HCT116 (cell line): ENCODE measurements around the gene CDHR5.

ENCODE experiments used
- CTCF ChIP-seq, 3 experiments: fragments of 200-600 bp in 1 of 3; sonication (generic) in 1 of 3; IDR thresholded peaks in 2 of 3; conservative IDR thresholded peaks in 1 of 3; 2 replicates each; pipeline ENCODE4 v1.5.1; 2012 to 2017; ENCODE audit warnings: low read depth in 2 of 3, low read length in 2 of 3, antibody characterized with exemption in 1 of 3, borderline replicate concordance in 1 of 3, control low read depth in 1 of 3, mild to moderate bottlenecking in 1 of 3, mixed read lengths in 1 of 3, mixed run types in 1 of 3, moderate library complexity in 1 of 3; ENCODE audit not compliant: insufficient read depth in 1 of 3
- EGR1 ChIP-seq: IDR thresholded peaks from 2 replicates; pipeline ENCODE4 v1.6.1; 2012; ENCODE audit warnings: low read depth
- ELF1 ChIP-seq: IDR thresholded peaks from 2 replicates; pipeline ENCODE4 v1.6.1; 2012; ENCODE audit warnings: low read depth, borderline replicate concordance
- EZH2 ChIP-seq: fragments of 200-600 bp; sonication (generic); IDR thresholded peaks from 2 replicates; pipeline ENCODE4 v1.6.1; 2017; ENCODE audit warnings: antibody characterized with exemption, mixed run types
- EZH2phosphoT487 ChIP-seq: fragments of 200-600 bp; IDR thresholded peaks from 2 replicates; pipeline ENCODE4 v1.6.1; 2018; ENCODE audit warnings: antibody characterized with exemption, borderline replicate concordance
- JUND ChIP-seq: IDR thresholded peaks from 2 replicates; pipeline ENCODE4 v1.6.1; 2012
- POLR2A ChIP-seq: IDR thresholded peaks from 2 replicates; pipeline ENCODE4 v1.7.0; 2011; ENCODE audit warnings: borderline replicate concordance; ENCODE audit not compliant: insufficient read depth, insufficient read length; ENCODE audit errors: extremely low read depth
- POLR2AphosphoS5 ChIP-seq: IDR thresholded peaks from 2 replicates; pipeline ENCODE4 v1.6.1; 2011; ENCODE audit warnings: mild to moderate bottlenecking, low read depth, low read length, moderate library complexity
- SP1 ChIP-seq: IDR thresholded peaks from 2 replicates; pipeline ENCODE4 v1.6.1; 2012; ENCODE audit warnings: low read depth
- YY1 ChIP-seq: IDR thresholded peaks from 2 replicates; pipeline ENCODE4 v1.6.1; 2011; ENCODE audit warnings: low read length, low read depth, moderate library complexity, mild to moderate bottlenecking; ENCODE audit not compliant: insufficient replicate concordance; ENCODE audit errors: extremely low read depth
- ZFX ChIP-seq: fragments of 450-650 bp; IDR thresholded peaks from 2 replicates; pipeline ENCODE4 v1.6.1; 2017
- ZNF274 ChIP-seq: fragments of 200-500 bp; sonication (Bioruptor generic); IDR thresholded peaks from 2 replicates; pipeline ENCODE4 v1.6.1; 2014; ENCODE audit warnings: mild to moderate bottlenecking, low read depth, low read length, inconsistent platforms
- TF ChIP-seq, protein P1 (sequence below): IDR thresholded peaks from 2 replicates; pipeline ENCODE4 v1.6.1; 2012
- TF ChIP-seq, protein P2 (sequence below): IDR thresholded peaks from 2 replicates; pipeline ENCODE4 v1.6.1; 2012; ENCODE audit warnings: low read depth

DNA sequence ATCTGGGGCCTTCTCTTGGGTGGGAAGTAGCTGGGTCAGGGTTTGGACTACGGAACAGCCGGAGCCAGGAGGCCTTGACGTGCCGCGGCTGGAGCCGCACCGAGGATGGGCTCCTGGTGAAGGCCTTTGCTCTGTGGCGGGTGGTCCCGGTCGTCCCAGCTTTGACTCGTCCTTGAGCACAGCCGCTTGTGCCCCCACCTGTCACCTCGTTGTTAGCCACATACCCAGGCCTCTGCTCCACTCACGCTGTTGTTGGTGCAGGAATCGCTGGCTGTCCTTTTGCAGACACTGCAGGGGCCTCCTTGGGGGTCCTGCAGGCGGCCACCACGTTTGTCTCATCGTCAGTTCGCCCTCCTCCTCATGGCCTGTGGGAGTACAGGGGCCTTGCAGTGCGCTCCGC is 31.4 kb downstream of the CDHR5 start:
- TF ChIP-seq JUND, result no peak
- TF ChIP-seq CTCF (IDR thresholded peaks at IDR 0.05 in 2 of 3, conservative IDR thresholded peaks at IDR 0.05 in 1 of 3; ENCODE audit: borderline replicate concordance in 1 of 3, insufficient read depth in 1 of 3, low read depth in 2 of 3, low read length in 2 of 3), result no peak
- TF ChIP-seq, protein P1, sequence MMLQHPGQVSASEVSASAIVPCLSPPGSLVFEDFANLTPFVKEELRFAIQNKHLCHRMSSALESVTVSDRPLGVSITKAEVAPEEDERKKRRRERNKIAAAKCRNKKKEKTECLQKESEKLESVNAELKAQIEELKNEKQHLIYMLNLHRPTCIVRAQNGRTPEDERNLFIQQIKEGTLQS, result no peak
- no peak for TF ChIP-seq POLR2A
- TF ChIP-seq ZNF274, result no peak
- no peak for TF ChIP-seq EZH2
- TF ChIP-seq ZFX, result no peak
- TF ChIP-seq, protein P2, sequence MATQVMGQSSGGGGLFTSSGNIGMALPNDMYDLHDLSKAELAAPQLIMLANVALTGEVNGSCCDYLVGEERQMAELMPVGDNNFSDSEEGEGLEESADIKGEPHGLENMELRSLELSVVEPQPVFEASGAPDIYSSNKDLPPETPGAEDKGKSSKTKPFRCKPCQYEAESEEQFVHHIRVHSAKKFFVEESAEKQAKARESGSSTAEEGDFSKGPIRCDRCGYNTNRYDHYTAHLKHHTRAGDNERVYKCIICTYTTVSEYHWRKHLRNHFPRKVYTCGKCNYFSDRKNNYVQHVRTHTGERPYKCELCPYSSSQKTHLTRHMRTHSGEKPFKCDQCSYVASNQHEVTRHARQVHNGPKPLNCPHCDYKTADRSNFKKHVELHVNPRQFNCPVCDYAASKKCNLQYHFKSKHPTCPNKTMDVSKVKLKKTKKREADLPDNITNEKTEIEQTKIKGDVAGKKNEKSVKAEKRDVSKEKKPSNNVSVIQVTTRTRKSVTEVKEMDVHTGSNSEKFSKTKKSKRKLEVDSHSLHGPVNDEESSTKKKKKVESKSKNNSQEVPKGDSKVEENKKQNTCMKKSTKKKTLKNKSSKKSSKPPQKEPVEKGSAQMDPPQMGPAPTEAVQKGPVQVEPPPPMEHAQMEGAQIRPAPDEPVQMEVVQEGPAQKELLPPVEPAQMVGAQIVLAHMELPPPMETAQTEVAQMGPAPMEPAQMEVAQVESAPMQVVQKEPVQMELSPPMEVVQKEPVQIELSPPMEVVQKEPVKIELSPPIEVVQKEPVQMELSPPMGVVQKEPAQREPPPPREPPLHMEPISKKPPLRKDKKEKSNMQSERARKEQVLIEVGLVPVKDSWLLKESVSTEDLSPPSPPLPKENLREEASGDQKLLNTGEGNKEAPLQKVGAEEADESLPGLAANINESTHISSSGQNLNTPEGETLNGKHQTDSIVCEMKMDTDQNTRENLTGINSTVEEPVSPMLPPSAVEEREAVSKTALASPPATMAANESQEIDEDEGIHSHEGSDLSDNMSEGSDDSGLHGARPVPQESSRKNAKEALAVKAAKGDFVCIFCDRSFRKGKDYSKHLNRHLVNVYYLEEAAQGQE, result no peak
- TF ChIP-seq ELF1, result no peak
- no peak for TF ChIP-seq POLR2AphosphoS5
- TF ChIP-seq EGR1, result no peak
- TF ChIP-seq EZH2phosphoT487, result no peak
- no peak for TF ChIP-seq SP1
- TF ChIP-seq YY1, result no peak
